SKM-1 treated with dmso at 0.1 percent for 144 hours (cell line): ENCODE data around the gene KAT2A.

Source experiments
- DNase-seq: peaks from one replicate; lab custom pipeline; 2025; ENCODE audit not compliant: unreplicated experiment; lab: John Stamatoyannopoulos, UW

Gene KAT2A

GRCh38 chr17:42116705-42117396 lies 4.3 kb downstream of the KAT2A start:
- DNase-seq: peak; percentile 71

GRCh38 chr17:42114118-42114517 lies 7.0 kb downstream of the KAT2A start:
- DNase-seq: no peak

DNA sequence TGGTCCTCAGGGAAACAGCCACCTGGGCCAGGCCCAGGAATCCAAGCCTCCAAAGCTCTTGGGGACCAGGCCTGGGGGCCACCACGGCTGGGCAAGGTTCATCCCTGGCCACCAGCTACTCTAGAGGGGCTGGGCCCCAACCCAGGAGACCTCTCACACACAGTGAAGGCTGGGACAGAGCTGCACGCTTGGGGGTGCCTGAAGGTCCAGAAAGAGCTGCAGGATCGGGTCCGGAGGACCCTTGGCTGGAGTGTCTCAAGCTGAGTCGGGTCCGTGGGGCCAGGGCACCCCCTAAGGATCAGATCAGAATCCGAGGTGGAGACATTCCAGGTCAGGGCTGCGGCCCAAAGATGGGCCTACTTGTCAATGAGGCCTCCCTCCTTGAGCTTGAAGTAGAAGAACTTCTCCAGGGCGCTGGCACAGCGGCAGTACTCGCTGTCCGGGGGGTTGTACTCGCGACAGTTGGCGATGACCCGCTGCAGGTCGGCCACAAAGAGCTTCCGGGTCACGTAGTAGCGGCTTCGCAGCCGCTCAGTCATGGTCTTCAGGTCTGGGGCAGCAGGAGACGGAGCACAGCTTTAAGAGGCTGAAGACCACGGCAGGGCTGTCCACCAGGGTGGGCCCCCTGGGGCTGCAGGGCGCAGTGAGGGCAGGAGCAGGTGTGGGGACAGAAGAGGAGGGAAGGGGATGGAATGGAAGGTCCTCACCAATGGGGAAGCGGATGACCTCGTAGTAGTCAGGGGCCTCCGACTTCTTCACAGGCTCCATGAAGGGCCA lies 7.7 kb downstream of the KAT2A start:
- DNase-seq: no peak

DNA sequence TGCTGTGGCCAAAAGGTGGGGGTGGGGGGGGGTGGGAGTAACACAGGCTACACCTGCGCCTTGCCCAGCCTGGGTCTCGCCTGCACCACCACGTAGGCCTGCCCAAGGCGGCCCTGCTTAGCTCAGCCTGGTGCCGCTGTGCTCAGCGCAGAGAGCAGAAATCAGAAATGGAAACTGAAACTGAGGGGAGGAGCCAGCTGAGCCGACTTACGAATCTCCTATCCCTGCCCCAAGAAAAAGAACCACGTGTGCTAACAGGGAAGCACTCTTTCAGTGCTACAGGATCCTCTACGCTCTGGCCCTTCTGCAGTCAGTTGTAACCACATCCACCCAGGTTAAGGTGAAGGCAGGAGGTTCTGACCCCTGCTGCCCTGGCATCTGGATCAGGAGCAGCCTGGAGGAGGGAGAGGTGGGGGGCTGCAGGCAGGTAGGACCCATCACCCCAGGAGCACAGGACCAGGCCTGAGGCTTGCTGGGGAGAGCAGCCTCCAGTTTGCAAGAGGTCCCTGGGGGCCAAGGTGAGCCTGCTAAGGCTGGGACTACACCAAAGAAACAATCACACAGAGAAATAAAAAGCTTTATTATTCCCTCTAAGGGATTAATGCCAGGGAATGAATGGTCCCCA lies 8.5 kb downstream of the KAT2A start, which contains the start of gene DHX58:
DHX58 (minus strand) TSS at position 163 of the 625 bp plus-strand sequence. CDS start 822 bp downstream, outside the sequence.
- peak; percentile 80 for DNase-seq

DNA sequence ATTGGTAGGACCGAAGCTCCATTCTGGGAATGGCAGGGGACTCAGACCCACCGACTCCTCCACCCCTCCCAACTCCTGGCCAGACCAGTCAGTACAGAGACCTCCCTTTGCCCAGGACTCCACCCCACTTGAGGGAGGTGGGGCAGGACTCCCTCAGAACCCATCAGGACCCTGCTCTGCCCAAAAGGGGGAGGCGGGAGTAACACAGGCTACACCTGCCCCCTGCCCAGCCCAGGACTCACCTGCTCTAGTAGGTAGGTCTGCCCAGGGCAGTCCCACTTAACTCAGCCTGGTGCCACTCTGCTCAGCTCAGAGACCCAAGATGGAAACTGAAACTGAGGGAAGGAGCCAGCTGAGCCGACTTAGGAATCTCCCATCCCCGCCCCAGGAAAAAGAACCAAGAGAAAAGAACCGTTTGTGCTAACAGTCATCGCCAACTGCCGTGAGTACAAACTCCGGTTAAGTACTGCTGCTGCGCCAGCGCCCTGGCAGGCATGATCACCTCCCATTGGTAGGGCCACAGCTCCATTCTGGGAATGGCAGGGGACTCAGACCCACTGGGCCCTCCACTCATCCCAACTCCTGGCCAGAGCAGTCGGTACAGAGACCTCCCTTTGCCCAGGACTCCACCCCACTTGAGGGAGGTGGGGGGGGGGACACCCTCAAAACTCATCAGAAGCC lies 9.2 kb downstream of the KAT2A start:
- no peak for DNase-seq

DNA sequence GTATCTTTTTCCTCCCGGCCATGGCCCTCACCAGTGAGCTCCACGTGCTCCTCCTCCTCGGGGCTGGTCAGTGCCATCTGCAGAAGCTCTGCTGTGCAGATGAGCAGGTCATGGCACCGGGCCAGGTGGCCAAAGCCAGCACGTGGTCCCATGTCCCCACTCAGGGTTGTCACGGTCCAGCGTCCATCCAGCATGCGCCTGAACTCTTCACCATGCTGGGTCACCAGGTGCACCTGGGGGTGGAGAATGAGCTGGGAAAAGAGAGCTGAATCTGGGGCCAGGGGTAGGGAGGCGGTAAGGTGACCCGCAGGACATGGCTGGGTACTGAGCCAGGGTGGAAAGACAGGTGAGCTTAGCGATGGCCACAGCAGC lies 9.9 kb downstream of the KAT2A start:
- no peak for DNase-seq

- DNase-seq: no peak
Measured at GRCh38 chr17:42110301-42111264, 10.6 kb downstream of the KAT2A start.

GRCh38 chr17:42109086-42109485 lies 12.1 kb downstream of the KAT2A start:
- DNase-seq: no peak

- DNase-seq: no peak
Measured at GRCh38 chr17:42107597-42108576, 13.3 kb downstream of the KAT2A start.

DNA sequence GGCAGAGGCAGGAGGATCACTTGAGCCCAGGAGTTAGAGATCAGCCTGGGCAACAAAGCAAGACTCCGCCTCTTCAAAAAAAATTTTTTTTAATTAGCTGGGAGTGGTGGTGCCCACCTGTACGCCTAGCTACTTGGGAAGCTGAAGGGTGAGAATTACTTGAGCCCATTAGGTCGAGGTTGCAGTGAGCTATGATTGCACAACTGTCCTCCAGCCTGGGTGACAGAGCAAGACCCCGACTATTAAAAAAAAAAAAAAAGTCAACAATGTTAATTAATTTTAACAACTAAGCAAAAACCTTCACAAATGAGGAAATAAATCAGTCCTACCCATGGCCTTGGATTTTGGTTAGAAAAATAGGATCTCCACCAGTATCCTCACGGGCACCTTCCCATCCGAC lies 14.0 kb downstream of the KAT2A start:
- DNase-seq: no peak

DNA sequence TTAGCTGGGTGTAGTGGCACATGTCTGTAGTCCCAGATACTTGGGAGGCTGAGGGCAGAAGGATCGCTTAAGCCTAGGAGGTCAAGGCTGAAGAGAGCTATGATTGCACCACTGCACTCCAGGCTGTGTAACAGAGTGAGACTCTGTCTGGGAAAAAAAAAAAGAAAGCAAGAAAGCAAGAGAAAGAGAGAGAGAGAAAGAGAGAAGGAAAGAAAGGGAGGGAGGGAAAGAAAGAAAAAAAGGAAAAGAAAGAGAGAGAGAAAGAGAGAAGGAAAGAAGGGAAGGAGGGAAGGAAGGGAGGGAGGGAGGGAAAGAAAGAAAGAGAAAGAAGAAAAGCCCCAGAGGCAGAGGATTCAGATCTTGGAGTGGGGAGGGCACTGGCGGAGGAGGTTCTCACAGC lies 15.2 kb downstream of the KAT2A start:
- no peak for DNase-seq

GRCh38 chr17:42104264-42104663 lies 16.9 kb downstream of the KAT2A start:
- DNase-seq: no peak

GRCh38 chr17:42103221-42103954 lies 17.8 kb downstream of the KAT2A start:
- no peak for DNase-seq

- DNase-seq: peak; percentile 55
Measured at GRCh38 chr17:42101513-42102292, 19.5 kb downstream of the KAT2A start.

GRCh38 chr17:42098730-42099399 lies 22.3 kb downstream of the KAT2A start:
- DNase-seq: no peak

GRCh38 chr17:42097691-42098631 lies 23.2 kb downstream of the KAT2A start, which contains the start of gene ZNF385C:
Gene ZNF385C (minus strand): TSS chr17:42098473. CDS start chr17:42063056, 35,417 bp downstream.
- DNase-seq: no peak
